Ammon's horn (tissue), 1 donor: ENCODE measurements around the gene PRXL2A.
"Not testable (repeated sequence)": the region's sequence is repeated elsewhere in the genome, so short reads cannot be mapped to it uniquely, and the experiment has no call there.

Experiments
- DNase-seq: peaks from one replicate; pipeline ENCODE4 v3.0.0-alpha.2; 2016; ENCODE audit warnings: low spot score

The PRXL2A gene

GRCh38 chr10:80474941-80475340 is 66.6 kb downstream of the PRXL2A start:
- DNase-seq, result no peak

GRCh38 chr10:80475641-80476040 is 67.3 kb downstream of the PRXL2A start:
- DNase-seq, result not testable (repeated sequence)

GRCh38 chr10:80476685-80477084 is 68.3 kb downstream of the PRXL2A start:
- no peak for DNase-seq

GRCh38 chr10:80477813-80478212 is 69.5 kb downstream of the PRXL2A start:
- no peak for DNase-seq

- not testable (repeated sequence) for DNase-seq
These were observed 72.0 kb downstream of the PRXL2A start for GRCh38 chr10:80480373-80480772.

- no peak for DNase-seq
These were observed 72.5 kb downstream of the PRXL2A start for GRCh38 chr10:80480852-80481251.

- DNase-seq, result no peak
These were observed 75.9 kb downstream of the PRXL2A start for GRCh38 chr10:80484243-80484642.

GRCh38 chr10:80484676-80485075 is 76.3 kb downstream of the PRXL2A start:
- DNase-seq, result no peak

GRCh38 chr10:80485076-80485945 is 77.0 kb downstream of the PRXL2A start:
- DNase-seq, result no peak

- no peak for DNase-seq
These were observed 77.8 kb downstream of the PRXL2A start for GRCh38 chr10:80485946-80486764.
